K562 (cell line): ENCODE results near the gene MICU1. TPM values are rescaled to one million over a fixed set of nuclear protein-coding genes. Genes with fewer than 3 reads are reported as not detected.

ENCODE experiments used
- BCLAF1 ChIP-seq, 2 experiments: fragments of 450-650 bp in 1 of 2; IDR thresholded peaks; 2 replicates each; pipeline ENCODE4 v1.6.1; 2011 to 2017; ENCODE audit warnings: low read depth in 2 of 2, antibody characterized with exemption in 1 of 2, borderline replicate concordance in 1 of 2, low read length in 1 of 2, mild to moderate bottlenecking in 1 of 2, mixed read lengths in 1 of 2; ENCODE audit not compliant: control insufficient read depth in 1 of 2
- CHCHD3 ChIP-seq: fragments of 250-450 bp; sonication (Bioruptor Pico); IDR thresholded peaks from 2 replicates; pipeline ENCODE4 v2.1.2; 2022; ENCODE audit warnings: mild to moderate bottlenecking
- ETV5 ChIP-seq: sonication (generic); formaldehyde crosslinking; IDR thresholded peaks from 2 replicates; pipeline ENCODE4 v1.4.0; 2020; ENCODE audit warnings: low read depth, mild to moderate bottlenecking, missing genetic modification reagents
- GMEB1 ChIP-seq: fragments of 250-450 bp; sonication (Bioruptor Pico); IDR thresholded peaks from 2 replicates; pipeline ENCODE4 v1.4.0; 2020; ENCODE audit warnings: mild to moderate bottlenecking
- HCFC1 ChIP-seq: IDR thresholded peaks from 2 replicates; pipeline ENCODE4 v1.6.1; 2012; ENCODE audit warnings: low read depth, low read length, improper control_type of control experiment
- HMGXB4 ChIP-seq: sonication (generic); formaldehyde crosslinking; IDR thresholded peaks from 2 replicates; pipeline ENCODE4 v1.8.1; 2023; ENCODE audit warnings: mild to moderate bottlenecking, missing genetic modification reagents
- NFIX ChIP-seq: fragments of 250-450 bp; sonication (Bioruptor Pico); IDR thresholded peaks from 2 replicates; pipeline ENCODE4 v1.4.0; 2020; ENCODE audit warnings: low read depth, mild to moderate bottlenecking, moderate library complexity
- NR0B1 ChIP-seq: fragments of 450-650 bp; IDR thresholded peaks from one replicate; pipeline ENCODE4 v1.6.1; 2018; ENCODE audit warnings: mild to moderate bottlenecking, moderate library complexity; ENCODE audit not compliant: partially characterized antibody
- PHB ChIP-seq: fragments of 250-450 bp; sonication (Bioruptor Pico); IDR thresholded peaks from 2 replicates; pipeline ENCODE4 v1.5.0; 2021
- TAF1 ChIP-seq: IDR thresholded peaks from 2 replicates; pipeline ENCODE4 v1.6.1; 2011; ENCODE audit warnings: mild to moderate bottlenecking, low read length, moderate library complexity; ENCODE audit not compliant: insufficient read depth, control insufficient read depth, severe bottlenecking; ENCODE audit errors: extremely low read depth
- ZNF23 ChIP-seq: fragments of 250-450 bp; sonication (Bioruptor Pico); IDR thresholded peaks from 2 replicates; pipeline ENCODE4 v1.4.0; 2020; ENCODE audit warnings: mild to moderate bottlenecking
- ZNF431 ChIP-seq: sonication (generic); formaldehyde crosslinking; IDR thresholded peaks from 2 replicates; pipeline ENCODE4 v1.8.0; 2022; ENCODE audit warnings: mild to moderate bottlenecking, missing genetic modification reagents
- polyA plus RNA-seq, 8 experiments: library from polyadenylated mRNA; depleted of rRNA in 4 of 8; stranded (reverse) in 5 of 8; unstranded in 3 of 8; fragments of >200 nt; fragmentation: Nextera tagmentation in 2 of 8; fragmentation: Illumina TruSeq in 1 of 8; extraction: Ambion mirVana in 2 of 8; extraction: Trizol in 1 of 8; gene quantifications; 2 replicates each; pipeline versions ENCODE4 v1.2.1 to v1.2.3, GENCODE V29; 2011 to 2014; ENCODE audit warnings: inconsistent platforms in 1 of 8, missing spikeins in 1 of 8
- total RNA-seq, 7 experiments: library from RNA; depleted of rRNA in 6 of 7; stranded (reverse); fragments of >200 nt in 6 of 7; fragmentation: Illumina TruSeq in 2 of 7; extraction: Trizol in 2 of 7; gene quantifications; 2 replicates each; pipeline versions ENCODE4 v1.2.1 to v1.2.3, GENCODE V29; 2011 to 2021; ENCODE audit warnings: low replicate concordance in 1 of 7
- TF ChIP-seq, protein P1 (sequence below), 2 experiments: fragments of 450-650 bp in 1 of 2; sonication (generic) in 1 of 2; formaldehyde crosslinking in 1 of 2; IDR thresholded peaks in 1 of 2; conservative IDR thresholded peaks in 1 of 2; 2 replicates each; pipeline versions ENCODE4 v1.6.1 to v1.8.1; 2016 to 2023; ENCODE audit warnings: mild to moderate bottlenecking in 2 of 2, moderate library complexity in 2 of 2, inconsistent platforms in 1 of 2, missing genetic modification reagents in 1 of 2
- TF ChIP-seq, protein P2 (sequence below): conservative IDR thresholded peaks from 2 replicates; pipeline ENCODE4 v1.6.1; 2011; ENCODE audit warnings: low read depth, mild to moderate bottlenecking, low read length; ENCODE audit not compliant: control insufficient read depth
- TF ChIP-seq, protein P3 (sequence below): fragments of 450-650 bp; conservative IDR thresholded peaks from 2 replicates; pipeline ENCODE4 v1.6.1; 2016; ENCODE audit warnings: missing genetic modification characterization, low read depth, mild to moderate bottlenecking, missing compliant biosample characterization, moderate library complexity

MICU1 gene
- total and polyA plus RNA-seq, 9 of the 15 experiments (the other 6 are each of a cell fraction or from before 2014, with no cell fraction given), result 29.3 to 76.8 (median 48.4) TPM

- TF ChIP-seq, protein P1, sequence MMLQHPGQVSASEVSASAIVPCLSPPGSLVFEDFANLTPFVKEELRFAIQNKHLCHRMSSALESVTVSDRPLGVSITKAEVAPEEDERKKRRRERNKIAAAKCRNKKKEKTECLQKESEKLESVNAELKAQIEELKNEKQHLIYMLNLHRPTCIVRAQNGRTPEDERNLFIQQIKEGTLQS (IDR thresholded peaks at IDR 0.05), result peak; percentile 79
- TF ChIP-seq, protein P1 (CRISPR knock-in tag; conservative IDR thresholded peaks at IDR 0.05), result no peak
- TF ChIP-seq, protein P2, sequence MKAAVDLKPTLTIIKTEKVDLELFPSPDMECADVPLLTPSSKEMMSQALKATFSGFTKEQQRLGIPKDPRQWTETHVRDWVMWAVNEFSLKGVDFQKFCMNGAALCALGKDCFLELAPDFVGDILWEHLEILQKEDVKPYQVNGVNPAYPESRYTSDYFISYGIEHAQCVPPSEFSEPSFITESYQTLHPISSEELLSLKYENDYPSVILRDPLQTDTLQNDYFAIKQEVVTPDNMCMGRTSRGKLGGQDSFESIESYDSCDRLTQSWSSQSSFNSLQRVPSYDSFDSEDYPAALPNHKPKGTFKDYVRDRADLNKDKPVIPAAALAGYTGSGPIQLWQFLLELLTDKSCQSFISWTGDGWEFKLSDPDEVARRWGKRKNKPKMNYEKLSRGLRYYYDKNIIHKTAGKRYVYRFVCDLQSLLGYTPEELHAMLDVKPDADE, result 0 out of 2 replicates have a peak, but pooled peaks have one; percentile 28
- TF ChIP-seq, protein P3, sequence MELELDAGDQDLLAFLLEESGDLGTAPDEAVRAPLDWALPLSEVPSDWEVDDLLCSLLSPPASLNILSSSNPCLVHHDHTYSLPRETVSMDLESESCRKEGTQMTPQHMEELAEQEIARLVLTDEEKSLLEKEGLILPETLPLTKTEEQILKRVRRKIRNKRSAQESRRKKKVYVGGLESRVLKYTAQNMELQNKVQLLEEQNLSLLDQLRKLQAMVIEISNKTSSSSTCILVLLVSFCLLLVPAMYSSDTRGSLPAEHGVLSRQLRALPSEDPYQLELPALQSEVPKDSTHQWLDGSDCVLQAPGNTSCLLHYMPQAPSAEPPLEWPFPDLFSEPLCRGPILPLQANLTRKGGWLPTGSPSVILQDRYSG, result no peak; the same call in 1 of the 2 replicates
- TF ChIP-seq TAF1, result no peak
- TF ChIP-seq NR0B1, result no peak
- TF ChIP-seq GMEB1, result no peak
- no peak for TF ChIP-seq ZNF431 (CRISPR knock-in tag)
- 0 out of 4 replicates have a peak, but pooled peaks of 1 of the 2 experiments have one; percentile 82 for TF ChIP-seq BCLAF1 (IDR thresholded peaks at IDR 0.05; ENCODE audit: borderline replicate concordance in 1 of 2, control insufficient read depth in 1 of 2, low read depth in 2 of 2, low read length in 1 of 2)
- TF ChIP-seq NFIX (CRISPR knock-in tag), result no peak
- no peak for TF ChIP-seq ETV5 (CRISPR knock-in tag)
- no peak for TF ChIP-seq HMGXB4 (CRISPR knock-in tag)
- no peak for TF ChIP-seq ZNF23
- no peak for TF ChIP-seq HCFC1
- TF ChIP-seq PHB (CRISPR knock-in tag), result no peak
- TF ChIP-seq CHCHD3 (CRISPR knock-in tag), result no peak
Measured at GRCh38 chr10:72637398-72637857, 11.5 kb upstream of the MICU1 start (continued).
